HG02763 (cell line): ENCODE measurements around the gene SMAD3.

Experiments
- ATAC-seq: cut with Tn5 transposase; IDR thresholded peaks from one replicate; pipeline ENCODE4 v1.9.1; 2021; ENCODE audit warnings: mild to moderate bottlenecking, moderate library complexity; ENCODE audit not compliant: unreplicated experiment

The SMAD3 gene

DNA sequence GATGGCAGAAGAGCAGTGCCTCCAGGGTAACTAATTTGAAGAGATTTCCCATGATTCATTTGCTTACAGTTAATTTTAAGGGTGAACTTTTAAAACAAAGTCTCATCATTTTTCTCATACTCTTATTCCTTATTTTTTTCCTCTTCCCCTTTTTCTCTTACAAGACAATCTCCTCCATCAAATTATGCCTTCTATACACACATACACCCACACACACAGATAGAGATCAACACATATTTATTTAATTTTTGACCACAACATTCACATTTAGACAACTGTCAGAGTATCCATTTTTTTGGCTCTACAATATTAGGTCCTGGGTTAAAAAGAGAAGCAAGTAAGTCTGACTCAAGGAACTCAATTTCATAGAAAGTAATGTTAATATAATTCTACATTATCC, 151.5 kb downstream of the SMAD3 start:
- no peak for ATAC-seq

- ATAC-seq, result no peak
Observed at GRCh38 chr15:67218428-67218827, 153.0 kb downstream of the SMAD3 start.

- ATAC-seq, result no peak
Observed at GRCh38 chr15:67219288-67219687, 153.9 kb downstream of the SMAD3 start.

- ATAC-seq, result no peak
Observed at GRCh38 chr15:67224889-67225288, 159.5 kb downstream of the SMAD3 start.

- no peak for ATAC-seq
Observed at GRCh38 chr15:67225336-67225735, 159.9 kb downstream of the SMAD3 start.

- ATAC-seq, result no peak
Observed at GRCh38 chr15:67227431-67227830, 162.0 kb downstream of the SMAD3 start.

DNA sequence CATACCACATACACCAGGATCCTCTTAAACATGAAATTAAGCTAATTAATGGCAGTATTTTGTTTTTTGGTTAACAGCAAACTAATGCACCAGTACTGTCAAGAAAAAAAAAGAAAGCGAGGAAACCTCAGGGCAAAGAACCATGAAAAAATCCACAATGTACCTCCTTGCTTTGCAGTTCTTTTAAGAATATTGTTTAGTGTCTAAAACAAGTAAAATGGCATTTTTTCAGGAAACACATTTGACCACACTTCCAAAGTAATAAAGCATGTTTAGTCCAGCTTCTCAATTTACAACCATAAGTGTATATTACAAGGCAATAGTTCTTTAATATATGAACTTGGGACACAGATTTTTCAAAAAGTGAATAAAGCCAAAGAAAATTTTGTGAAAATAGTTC, 162.4 kb downstream of the SMAD3 start:
- ATAC-seq, result no peak

DNA sequence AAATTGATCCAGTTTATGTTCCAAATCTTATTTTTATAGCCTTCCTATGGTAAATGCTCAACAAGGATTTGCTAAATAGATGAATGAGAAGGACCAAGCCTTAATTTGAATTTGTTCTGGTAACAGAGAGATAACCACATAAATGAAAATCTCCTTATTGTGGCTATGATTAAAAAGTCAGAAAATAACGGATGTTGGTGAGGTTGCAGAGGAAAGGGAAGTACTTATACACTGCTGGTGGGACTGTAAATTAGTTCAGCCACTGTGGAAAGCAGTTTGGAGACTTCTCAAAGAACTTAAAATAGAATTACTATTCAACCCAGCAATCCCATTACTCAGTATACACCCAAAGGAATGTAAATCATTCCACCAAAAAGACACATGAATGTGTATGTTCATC, 162.9 kb downstream of the SMAD3 start:
- no peak for ATAC-seq

GRCh38 chr15:67230504-67230903, 165.1 kb downstream of the SMAD3 start:
- ATAC-seq, result no peak

DNA sequence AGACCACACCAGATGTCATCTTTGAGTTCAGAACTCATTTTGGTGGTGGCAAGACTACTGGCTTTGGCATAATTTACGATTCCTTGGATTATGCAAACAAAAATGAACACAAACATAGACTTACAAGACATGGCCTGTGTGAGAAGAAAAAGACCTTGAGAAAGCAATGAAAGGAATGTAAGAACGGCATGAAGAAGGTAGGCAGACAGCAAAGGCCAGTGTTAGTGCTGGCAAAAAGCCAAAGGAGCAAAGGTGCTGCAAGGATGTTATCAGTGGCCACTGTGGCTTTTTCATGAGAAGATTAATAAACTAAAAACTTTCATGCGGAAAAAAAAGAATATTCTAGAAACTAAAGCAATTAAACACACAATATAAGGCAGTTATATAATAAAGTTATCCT, 167.2 kb downstream of the SMAD3 start:
- ATAC-seq, result no peak

DNA sequence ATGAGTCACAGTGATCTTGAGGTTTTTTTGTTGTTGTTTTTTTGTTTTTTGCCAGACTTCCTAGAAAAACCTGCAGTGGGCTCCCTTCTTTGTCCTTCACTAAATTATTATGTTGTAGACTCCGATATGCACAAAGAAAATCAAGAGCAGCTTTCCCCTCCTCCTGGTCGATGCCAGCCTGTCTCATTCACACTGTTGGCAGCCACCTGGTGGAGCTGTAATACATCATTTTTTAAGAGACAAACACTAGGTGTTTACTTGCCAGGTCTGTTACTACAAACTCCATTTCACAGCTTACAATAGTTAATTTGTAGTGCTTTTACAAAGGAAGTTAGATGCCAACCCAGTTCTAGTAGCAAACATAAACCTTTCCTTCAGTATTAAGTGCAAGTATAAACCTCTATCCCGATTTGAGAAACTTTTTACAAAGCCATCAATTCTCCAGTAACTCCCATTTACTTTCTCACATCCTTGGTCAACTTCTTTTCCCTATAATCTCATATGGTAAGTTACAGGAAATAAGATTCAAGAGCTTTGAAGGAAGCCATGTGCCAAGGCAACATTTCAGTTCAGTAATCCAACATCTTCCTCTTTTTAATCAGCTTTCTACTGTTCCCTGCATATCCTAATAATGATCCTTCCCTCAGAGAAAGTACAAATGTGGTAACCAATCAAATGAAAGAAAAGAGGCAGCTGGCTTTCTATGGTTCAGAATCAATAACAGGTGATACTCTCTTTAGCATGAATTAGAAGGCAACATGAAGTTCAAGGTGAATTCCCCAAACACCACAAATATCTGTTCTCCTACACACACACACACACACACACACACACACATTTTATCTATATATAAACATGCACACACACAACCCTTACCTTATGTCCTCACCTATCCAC, 175.1 kb downstream of the SMAD3 start:
- ATAC-seq, result no peak

DNA sequence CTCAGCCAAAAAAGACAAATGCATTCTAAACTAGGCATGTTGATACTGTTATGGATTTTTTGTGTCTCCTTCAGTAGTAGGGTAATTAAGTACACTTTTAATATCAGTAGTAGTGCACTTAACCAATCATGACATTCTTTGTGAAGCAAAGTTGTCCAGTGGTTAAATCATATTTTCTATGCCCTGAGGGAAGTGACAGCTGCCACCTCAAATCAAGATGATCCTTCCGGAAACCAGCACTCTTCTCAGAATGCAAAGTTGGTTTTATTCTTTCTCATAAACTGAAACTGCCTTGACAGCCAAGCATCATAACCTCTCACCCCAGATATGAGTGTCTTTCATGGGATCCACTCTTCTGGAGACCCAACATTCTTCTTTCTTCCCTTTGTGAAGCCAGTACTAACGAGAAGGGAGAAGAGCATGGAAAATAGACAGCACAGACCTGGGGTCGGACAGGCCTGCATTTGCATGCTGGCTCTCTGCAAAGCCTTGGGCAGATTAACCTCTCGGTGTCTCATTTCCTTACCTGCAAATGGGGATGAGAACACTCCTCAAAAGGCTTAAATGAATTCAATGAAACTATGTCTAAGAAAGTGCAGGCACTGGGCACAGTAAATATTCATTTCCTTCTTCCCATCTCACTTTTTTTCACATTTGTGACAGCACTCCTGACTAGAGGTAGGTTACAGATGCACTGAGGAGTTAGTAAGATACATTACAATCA, 175.9 kb downstream of the SMAD3 start:
- peak; percentile 69 for ATAC-seq

GRCh38 chr15:67242708-67243111, 177.3 kb downstream of the SMAD3 start:
- ATAC-seq, result no peak
